ENCODE results near the gene CTNNA3. TPM values are rescaled to one million over a fixed set of nuclear protein-coding genes. Genes with fewer than 3 reads are reported as not detected.

The CTNNA3 gene
- total RNA-seq, 1 donor from 2014 or later = 0.92 TPM

GRCh38 chr10:66637273-66638036, 1058.5 kb downstream of the CTNNA3 start:
- Mint-ChIP-seq H3K27ac (ENCODE audit: unreplicated experiment) (no peak overlapping the region), H3K9me3 (ENCODE audit: low read depth) (no peaks in the 10 kb centered on the region), H3K4me3 (ENCODE audit: unreplicated experiment) (no peak overlapping the region), H3K27me3 (ENCODE audit: low read depth) (no peaks in the 10 kb centered on the region), H3K4me1 (ENCODE audit: low read depth) (peaks cover 19% of the 10 kb centered on the region), H3K36me3 (ENCODE audit: low read depth) (no peaks in the 10 kb centered on the region)
- DNase-seq (ENCODE audit: low spot score) = no peak
- TF ChIP-seq CTCF (IDR thresholded peaks at IDR 0.05) = no peak

- no peak overlapping the region for H3K27ac Mint-ChIP-seq (ENCODE audit: unreplicated experiment)
- no peaks in the 10 kb centered on the region for H3K9me3 Mint-ChIP-seq (ENCODE audit: low read depth)
- no peaks in the 10 kb centered on the region for H3K36me3 Mint-ChIP-seq (ENCODE audit: low read depth)
- peaks cover 5% of the 10 kb centered on the region for H3K4me1 Mint-ChIP-seq (ENCODE audit: low read depth)
- TF ChIP-seq CTCF (IDR thresholded peaks at IDR 0.05) = no peak
- no peaks in the 10 kb centered on the region for H3K27me3 Mint-ChIP-seq (ENCODE audit: low read depth)
- no peak overlapping the region for H3K4me3 Mint-ChIP-seq (ENCODE audit: unreplicated experiment)
- DNase-seq (ENCODE audit: low spot score) = no peak
These were observed 1066.0 kb downstream of the CTNNA3 start for GRCh38 chr10:66629996-66630395.

- Mint-ChIP-seq H3K27ac (ENCODE audit: unreplicated experiment) (no peak overlapping the region), H3K27me3 (ENCODE audit: low read depth) (no peaks in the 10 kb centered on the region), H3K36me3 (ENCODE audit: low read depth) (no peaks in the 10 kb centered on the region), H3K4me1 (ENCODE audit: low read depth) (peaks cover 5% of the 10 kb centered on the region), H3K4me3 (ENCODE audit: unreplicated experiment) (no peak overlapping the region), H3K9me3 (ENCODE audit: low read depth) (no peaks in the 10 kb centered on the region)
- no peak for DNase-seq (ENCODE audit: low spot score)
- peak; percentile 75 for TF ChIP-seq CTCF (IDR thresholded peaks at IDR 0.05)
These were observed 1068.8 kb downstream of the CTNNA3 start for GRCh38 chr10:66627156-66627555.

GRCh38 chr10:66625709-66626590, 1070.0 kb downstream of the CTNNA3 start:
- Mint-ChIP-seq H3K4me1 (ENCODE audit: low read depth) (peaks cover 5% of the 10 kb centered on the region), H3K27me3 (ENCODE audit: low read depth) (no peaks in the 10 kb centered on the region), H3K4me3 (ENCODE audit: unreplicated experiment) (no peak overlapping the region), H3K36me3 (ENCODE audit: low read depth) (no peaks in the 10 kb centered on the region), H3K27ac (ENCODE audit: unreplicated experiment) (no peak overlapping the region), H3K9me3 (ENCODE audit: low read depth) (no peaks in the 10 kb centered on the region)
- TF ChIP-seq CTCF (IDR thresholded peaks at IDR 0.05) = no peak
- no peak for DNase-seq (ENCODE audit: low spot score)

- Mint-ChIP-seq H3K4me3 (ENCODE audit: unreplicated experiment) (no peak overlapping the region), H3K27me3 (ENCODE audit: low read depth) (no peaks in the 10 kb centered on the region), H3K27ac (ENCODE audit: unreplicated experiment) (no peak overlapping the region), H3K9me3 (ENCODE audit: low read depth) (no peaks in the 10 kb centered on the region), H3K36me3 (ENCODE audit: low read depth) (no peaks in the 10 kb centered on the region), H3K4me1 (ENCODE audit: low read depth) (no peaks in the 10 kb centered on the region)
- no peak for TF ChIP-seq CTCF (IDR thresholded peaks at IDR 0.05)
- no peak for DNase-seq (ENCODE audit: low spot score)
These were observed 1073.9 kb downstream of the CTNNA3 start for GRCh38 chr10:66622050-66622449.
